ENCODE data around the gene COL5A2.

COL5A2 gene

DNA sequence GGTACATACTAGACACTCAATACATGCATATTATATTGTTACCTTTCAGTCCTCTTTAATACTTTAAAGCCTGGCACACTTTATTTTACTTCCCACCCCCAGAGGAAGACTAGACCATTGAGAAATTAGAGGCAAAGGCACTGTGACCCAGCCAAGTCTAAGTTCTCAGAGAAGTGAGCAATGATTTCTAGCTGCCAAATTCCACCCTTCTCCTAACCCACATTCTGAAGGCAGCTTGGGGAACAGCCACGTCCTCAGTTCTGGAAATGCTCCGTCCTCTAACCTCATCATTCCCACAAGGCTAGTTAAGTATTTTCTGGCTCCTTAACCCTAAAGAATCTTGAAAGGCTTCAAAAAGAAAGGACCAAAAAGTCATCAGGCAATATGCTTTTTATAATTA, 86.6 kb downstream of the COL5A2 start:
- no peak overlapping the region for H3K4me3 ChIP-seq (ENCODE audit: control insufficient read depth, low read depth, low read length)
- DNase-seq (ENCODE audit: low read depth), result peak; percentile 96
- TF ChIP-seq, protein P1, sequence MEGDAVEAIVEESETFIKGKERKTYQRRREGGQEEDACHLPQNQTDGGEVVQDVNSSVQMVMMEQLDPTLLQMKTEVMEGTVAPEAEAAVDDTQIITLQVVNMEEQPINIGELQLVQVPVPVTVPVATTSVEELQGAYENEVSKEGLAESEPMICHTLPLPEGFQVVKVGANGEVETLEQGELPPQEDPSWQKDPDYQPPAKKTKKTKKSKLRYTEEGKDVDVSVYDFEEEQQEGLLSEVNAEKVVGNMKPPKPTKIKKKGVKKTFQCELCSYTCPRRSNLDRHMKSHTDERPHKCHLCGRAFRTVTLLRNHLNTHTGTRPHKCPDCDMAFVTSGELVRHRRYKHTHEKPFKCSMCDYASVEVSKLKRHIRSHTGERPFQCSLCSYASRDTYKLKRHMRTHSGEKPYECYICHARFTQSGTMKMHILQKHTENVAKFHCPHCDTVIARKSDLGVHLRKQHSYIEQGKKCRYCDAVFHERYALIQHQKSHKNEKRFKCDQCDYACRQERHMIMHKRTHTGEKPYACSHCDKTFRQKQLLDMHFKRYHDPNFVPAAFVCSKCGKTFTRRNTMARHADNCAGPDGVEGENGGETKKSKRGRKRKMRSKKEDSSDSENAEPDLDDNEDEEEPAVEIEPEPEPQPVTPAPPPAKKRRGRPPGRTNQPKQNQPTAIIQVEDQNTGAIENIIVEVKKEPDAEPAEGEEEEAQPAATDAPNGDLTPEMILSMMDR (conservative IDR thresholded peaks at IDR 0.05; ENCODE audit: control insufficient read depth, insufficient read depth, low read depth, low read length), result no peak

DNA sequence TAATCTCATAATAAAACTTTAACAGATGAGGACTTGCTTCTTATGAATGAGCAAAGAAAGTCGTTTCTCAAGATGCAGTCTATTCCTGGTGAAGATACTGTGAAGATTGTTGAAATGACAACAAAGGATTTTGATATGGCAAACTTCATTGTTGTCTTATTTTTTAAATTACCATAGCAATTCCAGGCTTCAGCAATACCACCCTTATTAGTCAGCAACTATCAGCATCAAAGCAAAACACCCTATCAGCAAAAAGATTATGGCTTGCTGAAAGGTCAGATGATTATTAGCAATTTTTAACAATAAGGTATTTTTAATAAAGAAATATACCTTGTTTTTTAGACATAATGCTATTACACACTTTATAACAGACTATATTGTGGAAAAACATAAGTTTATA, 88.3 kb downstream of the COL5A2 start:
- no peak overlapping the region for H3K4me3 ChIP-seq (ENCODE audit: control insufficient read depth, low read depth, low read length)
- TF ChIP-seq, protein P1 (conservative IDR thresholded peaks at IDR 0.05; ENCODE audit: control insufficient read depth, insufficient read depth, low read depth, low read length), result no peak
- DNase-seq (ENCODE audit: low read depth), result peak; percentile 26

DNA sequence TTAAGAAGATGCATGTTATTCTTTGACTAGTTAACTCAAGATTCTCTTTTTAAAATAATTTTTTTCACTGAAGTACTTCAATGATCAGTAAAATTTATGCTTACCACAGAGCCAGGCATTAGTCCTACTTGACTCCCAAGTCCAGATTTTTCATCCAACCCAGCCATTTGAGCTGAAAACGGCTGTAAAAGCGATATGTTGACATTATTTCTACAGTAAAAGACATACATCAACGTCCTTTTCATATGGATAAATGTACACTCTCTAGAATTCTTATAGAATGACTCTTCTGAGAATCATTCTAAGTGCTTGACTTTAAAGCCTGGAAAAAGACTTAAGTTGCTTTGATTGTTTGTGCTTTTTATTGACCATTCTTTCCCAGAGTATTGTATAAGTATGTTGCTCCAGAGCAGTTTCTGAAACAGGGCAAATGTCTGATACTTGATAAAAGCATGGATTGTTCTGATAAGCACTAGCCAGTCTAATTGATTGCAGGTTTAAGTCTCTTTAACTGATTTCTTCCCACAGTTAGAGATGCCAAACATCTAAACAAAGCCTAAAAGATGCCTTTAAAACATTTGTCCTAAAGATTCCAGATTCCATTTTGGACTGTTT, 90.9 kb downstream of the COL5A2 start:
- TF ChIP-seq, protein P1 (conservative IDR thresholded peaks at IDR 0.05; ENCODE audit: control insufficient read depth, insufficient read depth, low read depth, low read length), result no peak
- DNase-seq (ENCODE audit: low read depth), result no peak

DNA sequence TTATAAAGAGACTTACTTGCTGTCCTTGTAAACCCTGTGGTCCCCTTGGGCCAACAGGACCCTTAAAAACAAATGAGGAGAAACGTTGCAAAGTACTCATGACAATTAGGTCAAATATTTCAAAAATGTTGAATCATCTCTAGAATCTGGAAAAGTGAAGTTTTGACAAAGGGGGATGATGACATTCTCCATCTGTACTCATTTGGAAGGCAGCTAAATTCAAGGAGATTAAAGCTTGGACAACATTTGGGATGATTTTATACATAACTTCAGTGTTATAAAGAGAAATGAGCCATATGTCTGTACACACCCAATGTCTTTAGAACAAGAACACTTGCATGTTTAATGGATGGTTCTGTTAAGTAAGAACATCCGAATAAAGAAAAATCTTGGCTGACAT, 92.9 kb downstream of the COL5A2 start:
- peak; percentile 84 for DNase-seq (ENCODE audit: low read depth)
- TF ChIP-seq, protein P1 (conservative IDR thresholded peaks at IDR 0.05; ENCODE audit: control insufficient read depth, insufficient read depth, low read depth, low read length), result no peak
- H3K4me3 ChIP-seq (ENCODE audit: control insufficient read depth, low read depth, low read length), result no peak overlapping the region

More for the DNA sequence above, 90.9 kb downstream of the COL5A2 start:
- H3K4me3 ChIP-seq (ENCODE audit: control insufficient read depth, low read depth, low read length), result no peak overlapping the region

DNA sequence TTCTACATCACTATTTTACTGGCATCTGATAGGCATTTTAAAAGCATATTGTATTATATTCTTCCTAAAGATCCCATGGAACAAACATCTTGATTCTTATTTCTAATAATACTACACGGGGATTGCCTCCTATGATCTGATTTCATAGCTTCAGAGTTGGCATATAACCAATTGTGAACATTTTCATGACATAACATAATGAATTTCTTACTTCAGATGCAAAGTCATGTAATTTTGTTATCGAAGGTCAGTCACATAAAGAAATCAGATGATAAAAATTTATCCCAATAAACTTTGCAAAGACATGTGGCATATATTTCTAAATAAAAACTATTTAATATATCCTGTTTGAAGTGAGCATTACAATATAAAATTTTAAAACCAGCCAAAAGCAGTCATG, 93.3 kb downstream of the COL5A2 start:
- no peak for DNase-seq (ENCODE audit: low read depth)
- TF ChIP-seq, protein P1 (conservative IDR thresholded peaks at IDR 0.05; ENCODE audit: control insufficient read depth, insufficient read depth, low read depth, low read length), result no peak
- no peak overlapping the region for H3K4me3 ChIP-seq (ENCODE audit: control insufficient read depth, low read depth, low read length)

DNA sequence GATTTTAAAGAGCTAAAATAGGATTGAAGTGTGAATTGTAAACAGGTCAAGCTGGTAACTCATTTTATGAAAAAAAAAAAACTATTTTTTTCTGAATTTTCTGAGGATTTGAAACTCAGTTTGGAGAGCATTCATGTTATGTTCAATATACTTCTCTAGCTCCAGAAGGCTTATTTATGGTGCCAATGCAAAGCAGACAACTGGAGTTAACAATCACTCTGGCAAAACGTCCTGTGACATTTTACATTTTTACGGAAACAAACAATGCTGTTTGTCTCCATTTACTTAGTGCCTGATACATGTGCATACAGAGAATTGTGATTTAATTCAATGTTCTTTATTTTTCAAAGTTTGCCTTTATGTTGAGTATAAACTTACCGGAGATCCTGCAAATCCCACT, 96.0 kb downstream of the COL5A2 start:
- TF ChIP-seq, protein P1 (conservative IDR thresholded peaks at IDR 0.05; ENCODE audit: control insufficient read depth, insufficient read depth, low read depth, low read length), result no peak
- no peak overlapping the region for H3K4me3 ChIP-seq (ENCODE audit: control insufficient read depth, low read depth, low read length)
- DNase-seq (ENCODE audit: low read depth), result no peak

DNA sequence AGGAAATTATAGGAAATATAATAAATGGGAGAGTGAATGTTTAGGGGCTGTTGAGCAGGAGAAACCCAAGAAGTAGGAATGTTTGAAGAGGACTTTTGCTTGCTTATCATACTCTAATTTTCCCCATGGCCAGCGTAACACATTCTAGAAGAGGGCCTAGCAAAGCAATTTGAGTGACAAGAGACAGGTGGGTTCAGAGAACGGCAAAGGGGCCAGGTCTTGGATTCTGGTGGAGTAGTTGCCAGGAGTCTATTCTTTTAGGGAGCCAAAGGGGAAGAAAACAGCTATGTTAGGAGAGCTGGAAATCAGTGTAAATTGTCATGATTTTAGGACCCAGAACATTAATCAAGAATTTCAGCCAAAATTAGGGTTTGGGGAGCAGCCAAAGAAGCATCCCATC, 96.5 kb downstream of the COL5A2 start:
- TF ChIP-seq, protein P1 (conservative IDR thresholded peaks at IDR 0.05; ENCODE audit: control insufficient read depth, insufficient read depth, low read depth, low read length), result no peak

More for the DNA sequence above, 96.5 kb downstream of the COL5A2 start:
- DNase-seq (ENCODE audit: low read depth), result no peak
- H3K4me3 ChIP-seq (ENCODE audit: control insufficient read depth, low read depth, low read length), result no peak overlapping the region
